Hematopoietic multipotent progenitor cell treated with erythropoietin and hydrocortisone succinate and interleukin-3 and kit ligand, for 4 days (in vitro differentiated cells): Measurements from ENCODE around the gene IQCN.
A peak's percentile ranks its signal among the peaks of the same experiment; 100 is the strongest.

Experiments
- DNase-seq: peaks from one replicate; pipeline ENCODE4 v3.0.0-alpha.2; 2015

IQCN gene

GRCh38 chr19:18208098-18208951 is 65.9 kb downstream of the IQCN start:
- DNase-seq = peak; percentile 61
